Stimulated activated naive CD8-positive, alpha-beta T cell treated with anti-CD3 and anti-CD28 coated beads, Interleukin-15, Interleukin-2, amounts not matched to agents 100 ng/mL and 50 ng/mL, for 24 hours (primary cell): ENCODE results near the gene NCCRP1.

Source experiments
- H3K27ac Mint-ChIP-seq: one replicate; pipeline ENCODE4 v1.8.0; 2021; ENCODE audit warnings: mild to moderate bottlenecking, mixed read lengths
- H3K27me3 Mint-ChIP-seq: one replicate; pipeline ENCODE4 v1.8.0; 2021; ENCODE audit warnings: mixed read lengths
- H3K36me3 Mint-ChIP-seq: one replicate; pipeline ENCODE4 v1.8.0; 2021; ENCODE audit warnings: low read depth, mixed read lengths
- H3K4me1 Mint-ChIP-seq: one replicate; pipeline ENCODE4 v1.8.0; 2021; ENCODE audit warnings: low read depth, mixed read lengths
- H3K4me3 Mint-ChIP-seq: one replicate; pipeline ENCODE4 v1.8.0; 2021; ENCODE audit warnings: mild to moderate bottlenecking, mixed read lengths
- H3K9me3 Mint-ChIP-seq: one replicate; pipeline ENCODE4 v1.8.0; 2021; ENCODE audit warnings: mixed read lengths

Gene NCCRP1

DNA sequence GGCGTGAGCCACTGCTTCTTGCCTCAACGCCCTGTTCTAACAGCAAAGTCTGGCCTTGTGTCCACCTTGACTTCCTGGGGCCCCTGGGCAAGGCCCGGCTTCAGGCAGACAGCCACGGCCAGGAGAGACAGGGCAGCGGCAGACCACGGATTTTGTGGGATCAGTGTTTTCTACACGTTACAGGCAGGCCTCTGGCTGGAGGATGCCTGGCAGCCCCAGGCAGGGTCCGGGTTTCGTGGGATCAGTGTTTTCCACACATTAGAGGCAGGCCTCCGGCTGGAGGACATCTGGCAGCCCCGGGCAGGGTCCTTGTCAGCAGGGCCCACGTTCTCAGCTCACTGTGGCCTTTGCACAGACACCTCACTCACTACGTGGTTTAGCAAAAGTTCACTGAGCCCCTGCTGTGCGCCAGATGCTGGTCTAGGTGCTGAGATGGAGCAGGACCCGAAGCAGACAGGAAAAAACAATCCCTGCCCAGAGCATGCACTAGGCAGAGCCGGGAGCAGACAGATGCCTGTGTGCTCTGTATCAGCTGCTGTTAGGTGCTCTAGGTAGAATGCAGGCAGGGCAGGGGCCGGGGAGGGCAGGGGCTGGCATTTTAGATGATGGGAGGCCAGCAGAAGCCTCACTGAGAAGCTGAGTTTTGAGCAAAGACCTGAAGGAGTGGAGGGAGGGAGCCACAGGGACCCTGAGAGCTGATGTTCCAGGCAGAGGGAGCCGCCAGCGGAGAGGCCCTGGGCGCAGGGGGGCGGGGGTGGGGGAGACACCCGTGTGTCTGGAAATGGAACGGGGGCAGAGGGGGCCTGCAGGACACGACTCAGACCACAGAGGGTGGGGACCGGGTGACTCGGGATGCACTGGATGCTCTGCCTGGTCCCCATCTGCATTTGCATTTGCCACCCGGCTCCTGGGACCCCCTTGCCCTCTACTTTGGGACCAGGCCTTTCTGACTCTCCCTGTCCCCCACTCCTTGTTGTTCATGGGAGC lies 25.0 kb upstream of the NCCRP1 start:
- H3K27me3 Mint-ChIP-seq: no peaks in the 10 kb centered on the region
- H3K9me3 Mint-ChIP-seq: no peaks in the 10 kb centered on the region
- H3K36me3 Mint-ChIP-seq: no peaks in the 10 kb centered on the region
- H3K27ac Mint-ChIP-seq: no peak overlapping the region
- H3K4me3 Mint-ChIP-seq: no peak overlapping the region
- H3K4me1 Mint-ChIP-seq: no peaks in the 10 kb centered on the region

GRCh38 chr19:39172700-39173501 lies 23.9 kb upstream of the NCCRP1 start:
- Mint-ChIP-seq H3K27me3 (no peaks in the 10 kb centered on the region), H3K27ac (no peak overlapping the region), H3K4me3 (no peak overlapping the region), H3K36me3 (no peaks in the 10 kb centered on the region), H3K4me1 (no peaks in the 10 kb centered on the region), H3K9me3 (no peaks in the 10 kb centered on the region)

GRCh38 chr19:39173502-39173991 lies 23.2 kb upstream of the NCCRP1 start:
- no peaks in the 10 kb centered on the region for H3K27me3 Mint-ChIP-seq
- H3K9me3 Mint-ChIP-seq: no peaks in the 10 kb centered on the region
- no peak overlapping the region for H3K4me3 Mint-ChIP-seq
- no peak overlapping the region for H3K27ac Mint-ChIP-seq
- no peaks in the 10 kb centered on the region for H3K36me3 Mint-ChIP-seq
- no peaks in the 10 kb centered on the region for H3K4me1 Mint-ChIP-seq

DNA sequence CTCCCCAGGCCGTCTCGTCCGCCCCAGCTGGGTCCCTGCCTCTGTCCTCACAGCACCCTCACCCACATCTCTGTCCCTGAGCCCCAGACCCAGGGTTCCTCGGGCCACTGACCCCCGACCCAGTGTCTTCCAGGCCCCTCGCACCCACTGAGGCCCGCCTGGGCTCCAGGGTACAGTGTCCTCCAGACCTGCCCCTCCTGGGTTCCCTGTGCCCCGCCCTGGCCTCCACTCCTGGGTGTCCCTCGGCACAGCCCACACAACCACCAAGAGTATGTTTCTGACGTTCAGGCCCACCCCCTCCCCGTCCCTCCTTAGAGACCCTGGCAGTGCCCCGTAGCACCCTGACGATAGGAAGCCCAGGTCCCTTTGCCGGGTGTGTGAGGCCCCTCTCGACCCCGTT lies 22.6 kb upstream of the NCCRP1 start:
- Mint-ChIP-seq H3K27me3 (no peaks in the 10 kb centered on the region), H3K4me1 (no peaks in the 10 kb centered on the region), H3K4me3 (no peak overlapping the region), H3K27ac (no peak overlapping the region), H3K36me3 (no peaks in the 10 kb centered on the region), H3K9me3 (no peaks in the 10 kb centered on the region)

DNA sequence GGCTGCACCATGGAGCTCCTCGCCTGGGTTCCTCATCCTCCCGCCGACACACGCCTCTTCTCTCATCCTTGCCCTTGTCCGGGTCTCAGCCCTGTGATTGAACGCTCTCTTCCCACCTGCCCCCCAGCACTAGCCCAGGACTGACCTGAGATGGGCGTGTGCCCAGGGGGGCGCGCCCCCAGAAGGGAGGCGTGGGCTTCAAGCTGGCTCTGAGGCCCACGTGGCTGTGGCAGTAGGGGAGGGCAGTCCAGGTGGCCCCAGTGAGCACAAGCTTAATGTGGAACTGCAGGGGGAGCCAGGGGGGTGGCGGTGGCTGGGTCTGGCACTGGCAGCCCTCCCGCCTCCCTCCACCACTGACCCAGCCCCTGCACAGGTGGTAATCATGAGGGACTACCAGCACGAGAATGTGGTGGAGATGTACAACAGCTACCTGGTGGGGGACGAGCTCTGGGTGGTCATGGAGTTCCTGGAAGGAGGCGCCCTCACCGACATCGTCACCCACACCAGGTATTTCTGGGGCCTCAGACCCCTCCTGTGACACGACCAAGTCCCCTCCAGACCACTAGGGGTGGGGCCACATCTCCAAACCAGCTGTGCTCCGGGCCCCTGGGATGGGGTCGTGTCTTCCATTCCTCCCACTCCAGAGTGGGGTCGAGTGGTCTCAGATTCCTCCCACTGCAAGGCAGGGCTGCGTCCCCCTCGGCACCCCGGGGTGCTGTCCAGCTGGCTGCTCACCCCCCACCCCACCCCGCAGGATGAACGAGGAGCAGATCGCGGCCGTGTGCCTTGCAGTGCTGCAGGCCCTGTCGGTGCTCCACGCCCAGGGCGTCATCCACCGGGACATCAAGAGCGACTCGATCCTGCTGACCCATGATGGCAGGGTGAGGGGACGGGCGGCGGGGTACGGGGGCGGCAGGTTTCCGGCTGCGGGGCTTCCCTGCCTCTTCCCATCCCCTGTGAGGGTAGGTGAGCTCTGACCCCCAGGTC lies 21.9 kb upstream of the NCCRP1 start:
- Mint-ChIP-seq H3K27me3 (no peaks in the 10 kb centered on the region), H3K36me3 (no peaks in the 10 kb centered on the region), H3K4me3 (no peak overlapping the region), H3K9me3 (no peaks in the 10 kb centered on the region), H3K4me1 (no peaks in the 10 kb centered on the region), H3K27ac (no peak overlapping the region)

DNA sequence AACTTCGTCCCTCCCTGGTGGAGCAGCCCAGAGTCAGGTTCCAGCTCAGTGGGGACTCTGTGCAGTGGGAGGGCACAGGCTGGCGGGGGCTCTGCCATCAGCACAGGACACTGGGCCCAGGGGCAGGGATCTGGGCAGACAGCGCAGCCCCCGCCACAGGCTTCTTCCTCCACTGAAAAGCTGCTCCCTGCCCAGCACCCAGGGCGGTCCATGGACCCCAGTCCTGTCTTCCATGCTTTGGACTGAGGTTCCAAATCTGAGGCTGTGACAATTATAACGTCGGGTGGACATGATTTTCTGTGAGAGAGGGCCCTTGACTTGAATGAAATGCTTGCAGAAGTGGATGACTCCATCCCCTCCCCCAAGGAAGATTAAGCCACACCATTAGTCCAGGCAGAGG lies 21.2 kb upstream of the NCCRP1 start:
- H3K27me3 Mint-ChIP-seq: no peaks in the 10 kb centered on the region
- no peak overlapping the region for H3K27ac Mint-ChIP-seq
- H3K36me3 Mint-ChIP-seq: no peaks in the 10 kb centered on the region
- H3K4me3 Mint-ChIP-seq: no peak overlapping the region
- no peaks in the 10 kb centered on the region for H3K4me1 Mint-ChIP-seq
- no peaks in the 10 kb centered on the region for H3K9me3 Mint-ChIP-seq

DNA sequence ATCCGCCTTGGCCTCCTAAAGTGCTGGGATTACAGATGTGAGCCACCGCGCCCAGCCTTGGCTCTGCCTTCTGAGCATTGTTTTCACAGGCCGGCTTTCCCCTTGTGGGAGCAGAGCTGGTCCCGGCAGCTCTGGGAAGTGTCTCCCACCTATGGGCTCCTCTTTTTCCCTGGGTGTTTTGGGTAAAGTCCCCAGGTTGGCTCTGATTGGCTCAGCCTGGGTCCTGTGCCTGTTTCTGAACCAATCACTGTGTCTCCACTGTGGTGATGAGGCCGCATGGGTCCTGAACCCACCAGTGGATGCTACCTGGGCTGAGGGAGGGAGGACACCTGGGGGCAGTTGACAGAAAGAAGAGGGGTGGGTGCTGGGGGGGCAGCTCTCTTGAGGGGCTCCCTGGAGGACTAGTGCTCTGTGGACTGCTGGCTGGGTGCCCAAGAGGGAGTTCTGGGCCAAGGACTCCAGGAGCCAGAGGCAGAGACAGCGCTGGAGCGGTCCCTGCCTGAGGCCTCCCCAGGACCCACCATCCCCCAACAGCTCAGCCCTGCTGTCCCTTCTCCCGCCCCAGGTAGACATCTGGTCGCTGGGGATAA lies 19.6 kb upstream of the NCCRP1 start:
- Mint-ChIP-seq H3K27ac (no peak overlapping the region), H3K4me1 (no peaks in the 10 kb centered on the region), H3K27me3 (no peaks in the 10 kb centered on the region), H3K9me3 (no peaks in the 10 kb centered on the region), H3K36me3 (no peaks in the 10 kb centered on the region), H3K4me3 (no peak overlapping the region)

DNA sequence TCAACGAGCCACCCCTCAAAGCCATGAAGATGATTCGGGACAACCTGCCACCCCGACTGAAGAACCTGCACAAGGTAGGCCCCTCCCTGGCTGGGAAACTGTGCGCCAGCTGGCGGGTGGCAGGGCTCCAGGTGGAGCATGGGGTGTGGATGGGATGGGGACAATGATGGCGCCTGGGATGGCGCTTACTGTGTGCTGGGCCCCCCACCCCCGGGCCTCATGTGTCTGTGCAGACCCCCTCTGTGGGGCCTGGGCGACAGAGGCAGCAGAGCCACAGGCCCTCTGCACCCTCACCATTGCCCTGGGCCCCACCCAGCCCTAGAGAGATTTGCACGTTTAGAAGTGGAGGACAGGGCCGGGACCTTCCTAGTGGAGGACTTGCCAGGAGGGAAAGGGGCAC lies 19.0 kb upstream of the NCCRP1 start:
- no peaks in the 10 kb centered on the region for H3K36me3 Mint-ChIP-seq
- no peaks in the 10 kb centered on the region for H3K27me3 Mint-ChIP-seq
- no peaks in the 10 kb centered on the region for H3K9me3 Mint-ChIP-seq
- H3K27ac Mint-ChIP-seq: no peak overlapping the region
- no peaks in the 10 kb centered on the region for H3K4me1 Mint-ChIP-seq
- no peak overlapping the region for H3K4me3 Mint-ChIP-seq

DNA sequence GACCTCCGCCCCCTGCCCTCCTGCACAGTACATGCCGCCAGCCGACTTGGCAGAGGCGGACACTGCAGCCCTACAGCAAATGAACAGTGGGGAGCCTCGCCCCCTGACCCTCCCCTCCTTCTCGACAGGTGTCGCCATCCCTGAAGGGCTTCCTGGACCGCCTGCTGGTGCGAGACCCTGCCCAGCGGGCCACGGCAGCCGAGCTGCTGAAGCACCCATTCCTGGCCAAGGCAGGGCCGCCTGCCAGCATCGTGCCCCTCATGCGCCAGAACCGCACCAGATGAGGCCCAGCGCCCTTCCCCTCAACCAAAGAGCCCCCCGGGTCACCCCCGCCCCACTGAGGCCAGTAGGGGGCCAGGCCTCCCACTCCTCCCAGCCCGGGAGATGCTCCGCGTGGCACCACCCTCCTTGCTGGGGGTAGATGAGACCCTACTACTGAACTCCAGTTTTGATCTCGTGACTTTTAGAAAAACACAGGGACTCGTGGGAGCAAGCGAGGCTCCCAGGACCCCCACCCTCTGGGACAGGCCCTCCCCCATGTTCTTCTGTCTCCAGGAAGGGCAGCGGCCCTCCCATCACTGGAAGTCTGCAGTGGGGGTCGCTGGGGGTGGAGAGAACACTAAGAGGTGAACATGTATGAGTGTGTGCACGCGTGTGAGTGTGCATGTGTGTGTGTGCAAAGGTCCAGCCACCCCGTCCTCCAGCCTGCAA lies 18.3 kb upstream of the NCCRP1 start:
- Mint-ChIP-seq H3K27me3 (no peaks in the 10 kb centered on the region), H3K9me3 (no peaks in the 10 kb centered on the region), H3K4me1 (no peaks in the 10 kb centered on the region), H3K4me3 (no peak overlapping the region), H3K27ac (no peak overlapping the region), H3K36me3 (no peaks in the 10 kb centered on the region)

DNA sequence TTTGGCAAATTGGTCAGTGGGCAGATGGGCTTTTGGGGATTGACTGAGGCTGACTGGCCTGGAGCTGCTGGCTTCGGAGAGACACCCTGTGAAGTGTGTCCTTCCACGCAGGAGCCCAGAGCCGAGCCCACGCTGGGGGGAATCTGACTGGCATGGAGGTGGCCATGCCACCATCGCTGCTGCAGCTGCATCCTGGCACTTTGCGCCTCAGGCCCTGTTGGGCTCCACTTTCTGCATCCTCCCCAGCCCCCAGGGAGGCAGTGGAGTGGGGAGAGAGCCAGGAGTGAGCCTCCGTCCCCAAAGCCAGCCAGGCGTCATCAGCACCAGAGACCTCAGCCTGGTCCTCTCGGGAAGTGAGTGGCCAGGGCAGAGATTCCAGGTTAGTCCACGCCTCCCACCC lies 17.0 kb upstream of the NCCRP1 start:
- Mint-ChIP-seq H3K4me3 (no peak overlapping the region), H3K27me3 (no peaks in the 10 kb centered on the region), H3K27ac (no peak overlapping the region), H3K4me1 (no peaks in the 10 kb centered on the region), H3K9me3 (no peaks in the 10 kb centered on the region), H3K36me3 (no peaks in the 10 kb centered on the region)

DNA sequence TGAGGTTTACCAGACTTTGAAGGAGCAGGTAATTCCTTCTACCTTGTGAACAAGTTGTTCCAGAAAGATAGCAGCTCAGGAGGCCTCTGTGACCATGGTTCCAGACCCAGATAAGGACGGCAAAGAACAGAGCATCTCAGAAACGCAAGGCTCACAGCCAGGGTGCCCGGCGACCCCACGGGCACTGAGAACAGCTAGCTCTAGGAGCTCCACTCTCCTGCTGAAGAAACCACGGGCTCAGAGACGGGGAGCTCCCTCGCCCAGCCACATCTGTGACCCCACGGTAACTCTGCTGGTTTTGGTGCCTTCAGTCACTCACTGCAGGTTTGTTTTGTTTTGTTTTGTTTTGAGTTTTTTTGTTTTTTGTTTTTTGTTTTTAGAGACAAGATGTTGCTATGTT lies 16.0 kb upstream of the NCCRP1 start:
- H3K36me3 Mint-ChIP-seq: no peaks in the 10 kb centered on the region
- H3K9me3 Mint-ChIP-seq: no peaks in the 10 kb centered on the region
- no peak overlapping the region for H3K27ac Mint-ChIP-seq

GRCh38 chr19:39181500-39182173 lies 15.1 kb upstream of the NCCRP1 start:
- no peaks in the 10 kb centered on the region for H3K4me1 Mint-ChIP-seq
- H3K9me3 Mint-ChIP-seq: no peaks in the 10 kb centered on the region
- H3K27me3 Mint-ChIP-seq: no peaks in the 10 kb centered on the region
- no peaks in the 10 kb centered on the region for H3K36me3 Mint-ChIP-seq
- H3K27ac Mint-ChIP-seq: no peak overlapping the region
- no peak overlapping the region for H3K4me3 Mint-ChIP-seq

More for the DNA sequence above, 16.0 kb upstream of the NCCRP1 start:
- Mint-ChIP-seq H3K27me3 (no peaks in the 10 kb centered on the region), H3K4me3 (no peak overlapping the region), H3K4me1 (no peaks in the 10 kb centered on the region)

GRCh38 chr19:39182174-39182505 lies 14.6 kb upstream of the NCCRP1 start:
- Mint-ChIP-seq H3K4me3 (no peak overlapping the region), H3K4me1 (no peaks in the 10 kb centered on the region), H3K36me3 (no peaks in the 10 kb centered on the region), H3K27ac (no peak overlapping the region), H3K9me3 (no peaks in the 10 kb centered on the region), H3K27me3 (peaks cover 2% of the 10 kb centered on the region)
